Tongue (tissue), 2 donors: Measurements from ENCODE around the gene NTM. TPM values are rescaled to one million over a fixed set of nuclear protein-coding genes. Genes with fewer than 3 reads are reported as not detected.
"Not testable (repeated sequence)": the region's sequence is repeated elsewhere in the genome, so short reads cannot be mapped to it uniquely, and the experiment has no call there.

Experiments used
- DNase-seq: peaks from one replicate; pipeline ENCODE4 v3.0.0-alpha.2; 2015
- total RNA-seq: library from RNA; depleted of rRNA; stranded (reverse); fragments of >200 nt; gene quantifications from one replicate; pipeline ENCODE4 v1.2.3, GENCODE V29; 2014

The NTM gene
- total RNA-seq, 1 donor from 2014 or later: 12.1 TPM

DNA sequence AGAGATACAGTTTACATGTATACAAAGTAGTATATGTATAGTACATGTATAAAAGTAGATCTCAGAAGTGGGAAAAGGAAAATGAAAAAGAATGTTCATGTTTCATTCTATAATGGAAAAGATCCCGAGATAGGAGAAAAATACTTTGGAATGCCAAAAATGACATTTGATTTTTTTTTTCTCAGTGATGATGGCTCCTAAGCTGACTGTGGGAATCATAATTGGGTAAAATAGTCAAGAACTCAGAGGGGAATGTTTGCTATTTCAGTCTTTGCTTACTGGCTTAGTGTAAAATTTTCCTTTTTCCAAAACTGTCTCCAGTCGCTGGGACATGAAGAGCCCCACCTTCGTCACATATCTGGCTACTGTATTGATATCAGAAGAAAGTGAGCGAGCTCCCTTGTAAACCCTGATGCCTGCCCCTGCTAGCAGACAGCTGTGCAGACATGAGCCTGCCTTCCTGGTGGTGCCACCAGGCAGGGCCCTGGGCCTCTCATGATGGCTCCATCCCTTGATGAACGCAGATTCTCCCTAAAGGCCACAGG lies 944.6 kb downstream of the NTM start:
- DNase-seq: no peak

DNA sequence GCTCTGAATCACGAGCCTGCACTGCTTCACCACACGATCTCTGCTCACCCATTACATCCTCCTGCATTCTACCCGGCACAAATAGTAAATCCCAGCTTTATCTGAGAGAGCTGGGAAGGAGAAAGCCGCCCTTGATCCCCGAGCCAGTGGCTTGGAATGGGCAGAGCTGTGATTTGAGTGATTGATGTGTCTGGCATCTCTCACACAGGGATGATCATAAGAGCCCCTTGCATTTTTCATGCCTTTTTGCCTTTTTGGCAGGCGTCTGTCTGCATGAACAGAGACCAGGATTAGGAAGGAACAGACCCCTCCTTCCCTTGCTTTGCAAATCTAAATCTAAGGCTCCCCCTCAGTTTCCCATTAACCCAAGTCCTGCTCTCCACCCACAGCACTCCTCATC lies 945.3 kb downstream of the NTM start:
- DNase-seq: no peak

GRCh38 chr11:132318421-132319157 lies 948.2 kb downstream of the NTM start:
- DNase-seq: no peak

GRCh38 chr11:132319419-132319818 lies 949.0 kb downstream of the NTM start:
- DNase-seq: not testable (repeated sequence)

- no peak for DNase-seq
These were observed 960.1 kb downstream of the NTM start for GRCh38 chr11:132330515-132330914.

DNA sequence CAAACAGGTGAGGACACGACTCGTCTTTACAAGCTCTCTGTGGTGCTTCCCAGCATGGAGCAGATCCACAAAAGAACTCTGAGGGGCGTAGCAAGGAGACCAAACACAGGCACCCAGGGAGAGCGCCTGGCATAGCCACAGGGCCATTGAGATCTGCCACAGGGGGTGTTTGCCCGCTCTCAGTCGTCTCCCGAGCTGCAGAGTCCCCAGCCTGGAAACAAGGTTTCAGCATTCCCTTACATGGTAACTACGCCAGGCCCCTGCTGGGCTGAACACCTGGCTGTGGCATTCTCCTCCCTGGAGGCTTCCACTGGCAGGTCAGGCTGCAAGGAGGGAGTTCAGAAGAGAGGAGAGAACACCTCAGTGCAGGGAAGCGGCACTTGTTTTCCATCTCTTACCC lies 962.1 kb downstream of the NTM start:
- no peak for DNase-seq

DNA sequence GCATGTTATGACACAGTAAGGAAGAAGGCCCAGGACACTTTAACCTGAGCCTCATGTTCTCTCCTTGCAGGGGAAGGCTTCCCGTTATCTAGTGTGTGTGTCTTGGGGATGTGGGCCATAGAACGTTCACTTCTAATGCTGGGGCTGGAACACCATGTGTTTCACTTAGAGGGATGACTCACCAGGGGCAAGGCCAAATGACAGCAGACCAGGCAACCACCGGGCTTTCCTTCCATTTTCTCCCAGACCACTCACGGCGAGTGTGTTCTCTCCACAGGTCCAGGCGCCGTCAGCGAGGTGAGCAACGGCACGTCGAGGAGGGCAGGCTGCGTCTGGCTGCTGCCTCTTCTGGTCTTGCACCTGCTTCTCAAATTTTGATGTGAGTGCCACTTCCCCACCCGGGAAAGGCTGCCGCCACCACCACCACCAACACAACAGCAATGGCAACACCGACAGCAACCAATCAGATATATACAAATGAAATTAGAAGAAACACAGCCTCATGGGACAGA lies 964.4 kb downstream of the NTM start:
- DNase-seq: no peak

- no peak for DNase-seq
These were observed 964.9 kb downstream of the NTM start for GRCh38 chr11:132335311-132335710.

DNA sequence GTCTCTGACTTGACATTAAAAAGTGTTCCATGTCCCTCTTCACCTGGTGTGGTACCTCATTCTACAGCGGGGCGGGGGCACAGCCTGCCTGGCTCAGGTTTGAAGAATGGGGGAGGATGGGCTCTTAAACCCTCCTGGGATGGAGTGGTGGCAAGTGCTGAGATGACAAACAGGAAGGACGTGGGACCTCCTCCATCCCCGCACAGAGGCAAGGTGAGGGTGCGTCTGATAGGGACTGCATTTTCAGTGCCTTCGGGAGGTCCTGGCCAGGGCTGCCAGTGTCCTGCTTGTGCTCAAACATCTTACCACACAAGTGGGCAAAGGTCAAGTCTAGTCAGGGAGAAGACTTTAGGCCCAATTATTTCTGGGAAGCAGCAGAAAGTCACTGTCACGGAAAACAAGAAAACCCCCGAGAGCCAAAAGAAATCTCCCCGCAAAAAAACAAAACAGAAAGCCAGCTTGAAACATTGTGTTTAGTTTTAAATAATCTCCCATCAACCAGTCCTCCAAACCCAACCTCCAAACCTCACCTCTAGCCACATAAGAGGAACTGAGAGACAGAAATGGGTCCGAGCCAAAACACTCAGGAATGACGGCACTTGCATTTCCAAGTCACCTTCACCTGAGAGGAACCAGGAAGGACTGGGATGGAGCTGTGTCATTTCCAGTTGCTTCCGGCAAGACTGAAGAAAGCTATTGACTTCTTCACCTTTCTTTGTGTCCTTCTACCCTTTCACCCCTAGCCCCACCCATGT lies 966.5 kb downstream of the NTM start:
- DNase-seq: no peak

GRCh38 chr11:132337819-132338416 lies 967.5 kb downstream of the NTM start:
- DNase-seq: no peak

DNA sequence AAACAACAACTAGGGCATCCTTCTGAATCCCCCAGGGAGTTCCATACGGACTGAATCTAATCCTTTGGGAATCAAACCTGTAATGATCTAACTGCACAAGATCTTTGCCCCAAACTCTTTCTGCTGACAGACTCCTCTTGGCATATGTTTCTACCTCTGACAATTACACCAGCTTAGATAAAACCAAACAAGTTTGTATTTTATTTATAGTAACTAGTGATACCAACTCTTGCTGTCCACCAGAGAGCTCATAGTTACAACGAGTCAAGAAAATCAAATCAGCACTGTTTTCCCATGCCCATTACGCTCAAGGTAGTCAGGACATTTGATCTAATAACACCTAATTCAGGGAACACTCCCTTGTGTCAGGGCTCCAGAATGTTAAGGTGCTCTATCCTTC lies 972.0 kb downstream of the NTM start:
- no peak for DNase-seq

- no peak for DNase-seq
These were observed 973.2 kb downstream of the NTM start for GRCh38 chr11:132343445-132344175.

DNA sequence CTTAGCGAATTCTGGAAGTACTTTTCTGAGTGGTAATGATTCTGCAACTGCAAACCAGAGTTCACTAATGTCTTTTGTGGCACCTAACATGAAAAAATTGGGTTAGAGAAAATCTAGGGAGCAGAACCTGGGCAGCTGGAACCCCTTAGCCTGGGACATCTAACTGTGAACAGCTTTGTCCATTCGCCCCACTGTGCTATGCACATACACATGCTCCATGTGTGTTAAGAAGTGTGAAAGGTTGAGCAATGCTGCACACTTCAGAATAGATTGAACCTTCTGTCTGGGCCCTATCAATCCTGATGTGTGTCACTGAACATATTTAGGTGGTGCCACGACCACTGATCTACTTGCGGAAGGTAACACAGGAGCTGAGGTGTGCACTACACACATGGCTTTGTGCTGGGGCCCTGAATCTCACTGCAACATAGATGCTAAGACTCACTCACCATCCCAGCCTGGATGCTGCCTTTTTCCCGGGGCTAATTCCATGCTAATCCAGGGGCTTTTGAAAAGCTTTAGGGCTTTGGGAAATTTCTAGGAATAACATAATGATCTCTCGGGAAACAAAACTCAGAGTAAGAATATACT lies 976.2 kb downstream of the NTM start:
- DNase-seq: no peak

DNA sequence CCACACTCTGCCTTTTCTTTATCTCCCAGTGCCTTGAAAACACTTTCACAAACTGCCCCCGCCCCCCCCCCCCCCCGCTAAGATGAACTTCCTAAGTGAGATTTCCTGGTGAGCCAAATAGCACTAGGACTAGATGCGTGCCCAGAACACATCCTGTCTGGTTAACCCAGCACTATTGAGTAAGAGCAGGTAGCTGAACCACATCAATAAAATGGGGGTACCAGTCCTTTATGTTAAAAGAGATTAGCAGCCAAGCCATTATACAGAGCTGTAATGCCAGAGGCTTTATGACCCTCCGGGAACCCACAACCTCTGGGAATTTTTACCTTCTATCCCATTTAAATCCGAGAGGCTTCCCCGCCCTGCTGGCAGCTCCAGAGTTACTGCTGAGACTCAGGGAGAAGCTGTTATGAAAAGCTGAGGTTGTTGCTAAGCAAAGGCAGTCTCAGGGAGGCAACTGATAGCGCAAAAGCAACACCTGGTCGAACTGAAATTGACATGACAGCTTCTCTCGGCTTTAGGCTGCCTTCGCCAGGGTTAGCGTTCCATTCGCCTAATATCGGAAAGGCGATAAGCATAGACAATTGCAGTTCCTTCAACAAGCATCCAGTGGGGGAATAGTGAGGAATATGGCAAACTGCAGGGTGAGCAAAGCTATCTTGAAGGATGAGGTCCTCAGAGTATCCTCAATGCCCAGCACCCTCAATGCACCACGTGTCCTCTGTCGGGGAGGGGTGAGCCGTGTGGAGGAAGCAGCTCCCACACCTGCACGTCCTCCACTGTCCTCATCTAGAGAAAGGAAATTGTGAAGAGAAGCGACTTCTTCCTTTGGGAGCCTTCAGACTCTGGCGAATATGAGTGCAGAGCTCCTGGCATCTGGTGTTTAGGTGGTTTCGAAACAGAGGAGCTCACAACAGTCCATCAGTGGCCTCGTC lies 977.0 kb downstream of the NTM start:
- peak; percentile 11 for DNase-seq

- no peak for DNase-seq
These were observed 979.7 kb downstream of the NTM start for GRCh38 chr11:132349811-132350733.

DNA sequence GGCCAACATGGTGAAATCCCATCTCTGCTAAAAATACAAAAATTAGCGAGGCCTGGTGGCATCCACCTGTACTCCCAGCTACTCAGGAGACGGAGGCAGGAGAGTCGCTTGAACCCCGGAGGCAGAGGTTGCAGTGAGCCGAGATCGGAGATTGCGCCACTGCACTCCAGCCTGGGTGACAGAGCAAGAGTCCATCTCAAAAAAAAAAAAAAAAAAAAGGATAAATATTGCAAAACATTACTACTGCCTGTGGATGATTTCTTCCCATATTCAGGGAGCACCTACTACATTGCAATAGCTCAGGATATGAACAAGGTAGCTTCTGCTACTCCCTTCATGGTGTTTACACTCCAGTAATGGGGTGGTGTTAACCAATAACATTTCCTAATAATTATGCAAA lies 980.6 kb downstream of the NTM start:
- no peak for DNase-seq

- no peak for DNase-seq
These were observed 982.1 kb downstream of the NTM start for GRCh38 chr11:132352497-132352896.

- DNase-seq: no peak
These were observed 982.8 kb downstream of the NTM start for GRCh38 chr11:132353255-132353654.

DNA sequence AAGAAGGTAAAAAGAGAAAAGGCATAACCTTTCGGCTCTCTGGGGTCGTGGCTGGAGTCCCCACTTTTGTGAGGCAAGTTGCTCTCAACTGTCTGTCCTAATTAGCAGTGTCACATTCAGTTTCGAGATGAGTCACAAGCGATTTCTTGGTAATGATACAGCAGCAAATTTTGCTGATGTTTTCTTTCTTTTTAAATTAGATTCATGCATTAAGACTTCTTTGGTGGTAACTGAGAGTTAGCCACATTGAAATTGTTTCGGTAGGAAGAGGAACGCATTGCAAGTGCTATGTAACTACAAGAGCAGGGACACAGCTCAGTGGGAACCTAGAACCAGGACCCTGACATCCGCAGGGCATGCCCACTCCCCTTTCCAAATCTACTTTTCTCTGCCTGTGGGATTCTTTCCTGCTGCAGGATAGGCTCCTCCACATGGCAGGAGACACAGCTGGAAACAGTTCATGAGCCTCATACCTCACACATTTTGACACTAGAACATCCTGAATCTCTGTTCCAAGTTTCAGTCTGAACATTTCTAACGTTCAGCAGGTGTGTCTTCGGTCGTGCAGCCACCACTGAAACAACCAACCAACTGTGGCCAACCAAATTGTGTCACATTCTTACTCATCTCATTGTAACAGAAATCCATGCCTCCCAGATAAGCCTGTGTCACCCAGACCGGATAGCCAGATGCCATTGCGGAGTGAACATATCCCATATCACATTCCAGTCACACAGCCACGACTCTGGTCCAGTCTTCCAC lies 987.6 kb downstream of the NTM start:
- no peak for DNase-seq
